Hematopoietic multipotent progenitor cell treated with erythropoietin and hydrocortisone succinate and interleukin-3 and kit ligand, for 6 days (in vitro differentiated cells): ENCODE results near the gene POLRMT.
"Not testable (repeated sequence)": the region's sequence is repeated elsewhere in the genome, so short reads cannot be mapped to it uniquely, and the experiment has no call there.

Experiments
- DNase-seq: peaks from one replicate; pipeline ENCODE4 v3.0.0-alpha.2; 2015

POLRMT gene

GRCh38 chr19:633068-633785 is at the start of gene POLRMT:
TSS of gene POLRMT (minus strand) at chr19:633537. CDS start at chr19:633512, 25 bp downstream.
- peak; percentile 99 for DNase-seq

- no peak for DNase-seq
Observed at GRCh38 chr19:682678-683320, 49.5 kb upstream of the POLRMT start.

DNA sequence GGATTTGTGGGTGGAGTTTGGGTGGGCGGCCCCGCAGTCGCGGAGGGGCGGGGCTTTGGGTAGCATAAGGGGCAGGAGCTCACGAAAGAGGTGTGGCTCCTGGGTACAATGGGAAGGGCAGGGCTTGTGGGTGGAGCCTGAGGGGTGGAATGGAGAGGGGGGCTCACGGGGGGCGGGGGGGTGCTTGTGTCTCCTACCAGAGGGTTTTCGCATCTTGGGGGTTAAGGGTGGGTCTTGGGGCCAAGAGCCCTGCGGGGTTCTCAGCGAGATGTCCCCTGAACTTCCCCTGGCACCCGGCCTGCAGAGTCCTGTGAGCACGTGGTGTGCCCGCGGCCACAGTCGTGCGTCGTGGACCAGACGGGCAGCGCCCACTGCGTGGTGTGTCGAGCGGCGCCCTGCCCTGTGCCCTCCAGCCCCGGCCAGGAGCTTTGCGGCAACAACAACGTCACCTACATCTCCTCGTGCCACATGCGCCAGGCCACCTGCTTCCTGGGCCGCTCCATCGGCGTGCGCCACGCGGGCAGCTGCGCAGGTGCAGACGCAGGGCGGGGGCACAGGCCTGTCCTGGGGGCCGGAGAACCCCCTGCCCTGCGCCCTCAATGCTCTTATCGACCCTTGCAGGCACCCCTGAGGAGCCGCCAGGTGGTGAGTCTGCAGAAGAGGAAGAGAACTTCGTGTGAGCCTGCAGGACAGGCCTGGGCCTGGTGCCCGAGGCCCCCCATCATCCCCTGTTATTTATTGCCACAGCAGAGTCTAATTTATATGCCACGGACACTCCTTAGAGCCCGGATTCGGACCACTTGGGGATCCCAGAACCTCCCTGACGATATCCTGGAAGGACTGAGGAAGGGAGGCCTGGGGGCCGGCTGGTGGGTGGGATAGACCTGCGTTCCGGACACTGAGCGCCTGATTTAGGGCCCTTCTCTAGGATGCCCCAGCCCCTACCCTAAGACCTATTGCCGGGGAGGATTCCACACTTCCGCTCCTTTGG is 48.0 kb upstream of the POLRMT start:
- DNase-seq = peak; percentile 98

- DNase-seq = peak; percentile 97
Observed at GRCh38 chr19:680287-681028, 47.1 kb upstream of the POLRMT start.

DNA sequence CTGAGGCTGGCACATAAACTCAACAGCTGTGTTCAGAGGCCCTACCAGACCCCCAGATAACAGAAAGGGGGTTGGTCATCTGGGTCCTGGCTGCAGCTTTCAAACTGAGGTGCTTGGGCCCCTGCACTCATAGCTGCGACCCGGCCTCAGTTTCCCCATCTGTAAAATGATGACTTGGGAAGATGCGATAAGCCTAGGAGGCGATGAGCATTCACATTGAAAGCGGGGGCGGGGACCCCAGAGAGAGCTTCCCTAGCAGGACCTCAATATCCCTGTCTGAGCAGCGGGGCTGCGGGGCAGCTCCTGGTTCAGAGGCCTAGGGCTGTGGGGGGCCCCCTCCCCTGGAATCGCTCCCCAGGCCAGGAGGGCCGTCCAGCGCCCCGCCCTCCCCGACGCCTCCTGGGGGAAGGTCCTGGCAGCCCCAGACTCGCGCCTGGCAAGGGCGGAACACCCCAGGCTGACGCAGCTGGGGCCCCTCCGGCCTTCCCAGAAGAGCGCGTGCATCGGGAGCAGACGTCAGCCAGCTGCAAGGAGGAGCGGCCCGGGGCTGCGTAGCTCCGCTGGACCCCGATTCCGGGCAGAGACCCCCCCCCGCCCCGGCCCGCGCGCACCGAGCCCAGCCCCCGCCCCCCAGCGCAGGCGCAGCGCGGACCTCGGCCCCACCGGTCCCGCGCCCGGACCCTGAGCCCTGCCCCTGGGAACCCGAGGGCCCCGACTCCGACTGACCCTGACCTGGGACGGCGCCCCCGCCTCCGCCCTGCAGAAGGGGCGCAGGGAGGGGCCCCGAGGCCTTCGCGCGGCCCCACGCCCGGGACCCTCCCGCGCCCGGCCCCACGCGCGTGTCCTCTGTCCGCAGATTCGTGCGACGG is 46.3 kb upstream of the POLRMT start:
- peak; percentile 68 for DNase-seq

GRCh38 chr19:678791-679388 is 45.6 kb upstream of the POLRMT start:
- DNase-seq = no peak

DNA sequence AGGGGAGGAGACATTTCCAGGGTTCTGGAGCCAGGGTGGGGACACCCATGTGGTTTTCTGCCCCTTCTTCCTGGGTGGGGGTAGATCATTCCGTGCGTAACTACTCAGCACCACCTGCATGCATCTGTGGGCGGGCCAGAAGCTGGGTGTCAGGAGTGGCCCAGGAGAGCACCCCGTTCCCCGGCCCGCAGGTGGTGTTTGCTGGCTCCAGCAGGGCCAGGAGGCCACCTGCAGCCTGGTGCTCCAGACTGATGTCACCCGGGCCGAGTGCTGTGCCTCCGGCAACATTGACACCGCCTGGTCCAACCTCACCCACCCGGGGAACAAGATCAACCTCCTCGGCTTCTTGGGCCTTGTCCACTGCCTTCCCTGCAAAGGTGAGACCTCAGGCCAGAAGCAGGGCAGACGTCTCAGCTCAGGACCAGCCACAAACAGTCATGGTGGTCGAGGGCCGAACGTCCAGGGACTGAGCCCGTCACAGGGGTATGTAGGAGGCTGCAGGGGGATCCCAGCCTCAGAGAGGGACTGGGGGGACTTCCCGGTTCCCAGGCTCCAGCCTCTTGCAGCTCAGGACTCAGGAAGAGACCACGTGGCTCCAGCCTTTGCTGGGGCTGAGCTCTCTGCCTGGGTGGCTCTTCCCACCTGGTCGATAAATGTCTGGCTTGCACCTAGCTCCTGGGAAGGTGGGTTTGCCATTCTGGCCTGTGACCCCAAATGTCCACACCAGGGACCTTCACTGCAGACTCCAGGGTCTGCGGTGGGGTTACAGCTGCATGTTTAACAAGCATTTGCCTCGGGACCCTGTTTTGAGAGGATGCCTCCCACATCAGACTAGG is 44.5 kb upstream of the POLRMT start:
- DNase-seq = no peak

GRCh38 chr19:677201-677600 is 43.9 kb upstream of the POLRMT start:
- DNase-seq = no peak

GRCh38 chr19:676339-677105 is 43.2 kb upstream of the POLRMT start, which contains the start of gene FSTL3:
TSS of gene FSTL3 (plus strand) at chr19:676392. CDS start at chr19:676424, 32 bp downstream.
- DNase-seq = no peak

DNA sequence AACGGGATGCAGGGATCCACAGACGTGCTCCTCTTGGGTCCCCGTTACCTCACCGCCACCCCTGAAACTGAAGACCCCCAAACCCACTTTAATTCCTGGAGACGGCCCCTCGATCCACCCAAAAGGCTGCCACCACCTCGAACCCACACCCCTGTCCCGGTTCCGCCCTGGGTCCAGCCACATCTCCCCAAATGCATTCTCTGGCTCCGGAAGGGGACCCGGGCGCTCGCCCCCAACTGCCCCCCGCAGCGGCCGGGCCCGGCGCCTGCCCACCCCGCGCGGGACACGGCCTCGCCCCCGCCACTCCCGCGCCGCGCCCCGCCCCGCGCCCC is 42.6 kb upstream of the POLRMT start:
- no peak for DNase-seq

DNA sequence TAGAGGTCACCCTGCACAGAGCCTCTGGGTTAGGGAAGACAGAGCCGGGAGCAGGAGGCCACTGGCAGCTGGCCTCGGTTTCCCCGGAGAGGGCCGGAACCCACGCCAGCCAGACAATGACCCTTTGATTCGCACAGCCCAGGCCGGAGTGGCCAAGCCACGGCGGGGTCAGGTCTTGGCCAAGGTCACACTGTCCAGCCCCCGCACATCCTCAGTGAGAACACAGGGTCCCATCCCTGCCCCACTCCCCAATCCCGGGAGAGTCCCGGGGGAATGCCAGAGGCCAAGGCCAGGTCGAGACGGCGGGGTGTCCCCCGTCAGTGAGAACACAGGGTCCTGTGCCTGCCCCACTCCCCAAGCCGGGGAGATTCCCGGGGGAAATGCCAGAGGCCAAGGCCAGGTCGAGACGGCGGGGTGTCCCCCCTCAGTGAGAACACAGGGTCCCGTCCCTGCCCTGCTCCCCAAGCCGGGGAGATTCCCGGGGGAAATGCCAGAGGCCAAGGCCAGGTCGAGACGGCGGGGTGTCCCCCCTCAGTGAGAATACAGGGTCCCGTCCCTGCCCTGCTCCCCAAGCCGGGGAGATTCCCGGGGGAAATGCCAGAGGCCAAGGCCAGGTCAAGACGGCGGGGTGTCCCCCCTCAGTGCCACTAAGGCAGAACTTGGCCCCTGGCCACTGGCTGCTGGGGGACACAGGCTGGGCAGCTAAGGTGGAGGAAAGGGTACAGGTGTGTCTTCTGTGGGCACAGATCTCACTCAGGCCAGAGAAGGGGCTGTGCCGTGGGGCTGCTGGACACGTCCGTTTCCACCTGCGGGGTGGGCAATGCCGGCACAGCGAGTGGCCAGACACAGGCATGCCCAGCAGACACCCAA is 41.2 kb upstream of the POLRMT start:
- DNase-seq = no peak

DNA sequence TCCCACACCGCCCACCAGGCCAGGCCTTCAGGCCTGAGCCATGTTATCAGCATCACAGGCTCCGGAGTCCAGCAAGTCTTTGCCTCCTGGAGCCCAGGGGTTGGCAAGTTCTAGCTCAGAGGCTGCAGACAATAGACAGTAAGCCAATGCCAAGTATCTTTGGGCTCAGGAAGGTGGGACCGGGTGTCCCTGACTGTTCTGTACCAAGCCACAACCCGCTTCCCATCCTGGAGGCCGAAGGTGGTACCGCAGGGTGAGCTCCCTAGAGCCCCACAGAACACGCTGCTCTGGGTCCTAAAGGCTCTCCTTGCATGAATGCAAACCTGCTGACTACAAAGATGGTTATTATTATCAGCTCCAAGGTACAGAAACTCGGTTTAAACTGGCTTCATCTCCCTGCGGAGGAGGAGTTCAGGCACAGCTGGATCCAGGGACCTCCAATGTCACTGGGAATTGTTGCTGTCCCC is 37.3 kb upstream of the POLRMT start:
- DNase-seq = peak; percentile 58

GRCh38 chr19:668675-669434 is 35.5 kb upstream of the POLRMT start:
- peak; percentile 81 for DNase-seq

- DNase-seq = not testable (repeated sequence)
Observed at GRCh38 chr19:666985-667573, 33.7 kb upstream of the POLRMT start.

GRCh38 chr19:664913-665443 is 31.6 kb upstream of the POLRMT start:
- peak; percentile 87 for DNase-seq

- DNase-seq = no peak
Observed at GRCh38 chr19:663682-664117, 30.4 kb upstream of the POLRMT start.
